ENCODE data around the gene WDR64. TPM values are rescaled to one million over a fixed set of nuclear protein-coding genes. Genes with fewer than 3 reads are reported as not detected.

Gene WDR64
- total and polyA plus RNA-seq, 4 donors = 0.02 to 0.70 (median 0.17) TPM

- TF ChIP-seq, protein P1, sequence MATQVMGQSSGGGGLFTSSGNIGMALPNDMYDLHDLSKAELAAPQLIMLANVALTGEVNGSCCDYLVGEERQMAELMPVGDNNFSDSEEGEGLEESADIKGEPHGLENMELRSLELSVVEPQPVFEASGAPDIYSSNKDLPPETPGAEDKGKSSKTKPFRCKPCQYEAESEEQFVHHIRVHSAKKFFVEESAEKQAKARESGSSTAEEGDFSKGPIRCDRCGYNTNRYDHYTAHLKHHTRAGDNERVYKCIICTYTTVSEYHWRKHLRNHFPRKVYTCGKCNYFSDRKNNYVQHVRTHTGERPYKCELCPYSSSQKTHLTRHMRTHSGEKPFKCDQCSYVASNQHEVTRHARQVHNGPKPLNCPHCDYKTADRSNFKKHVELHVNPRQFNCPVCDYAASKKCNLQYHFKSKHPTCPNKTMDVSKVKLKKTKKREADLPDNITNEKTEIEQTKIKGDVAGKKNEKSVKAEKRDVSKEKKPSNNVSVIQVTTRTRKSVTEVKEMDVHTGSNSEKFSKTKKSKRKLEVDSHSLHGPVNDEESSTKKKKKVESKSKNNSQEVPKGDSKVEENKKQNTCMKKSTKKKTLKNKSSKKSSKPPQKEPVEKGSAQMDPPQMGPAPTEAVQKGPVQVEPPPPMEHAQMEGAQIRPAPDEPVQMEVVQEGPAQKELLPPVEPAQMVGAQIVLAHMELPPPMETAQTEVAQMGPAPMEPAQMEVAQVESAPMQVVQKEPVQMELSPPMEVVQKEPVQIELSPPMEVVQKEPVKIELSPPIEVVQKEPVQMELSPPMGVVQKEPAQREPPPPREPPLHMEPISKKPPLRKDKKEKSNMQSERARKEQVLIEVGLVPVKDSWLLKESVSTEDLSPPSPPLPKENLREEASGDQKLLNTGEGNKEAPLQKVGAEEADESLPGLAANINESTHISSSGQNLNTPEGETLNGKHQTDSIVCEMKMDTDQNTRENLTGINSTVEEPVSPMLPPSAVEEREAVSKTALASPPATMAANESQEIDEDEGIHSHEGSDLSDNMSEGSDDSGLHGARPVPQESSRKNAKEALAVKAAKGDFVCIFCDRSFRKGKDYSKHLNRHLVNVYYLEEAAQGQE (IDR thresholded peaks at IDR 0.05) = peak; percentile 91
- peak; percentile 54 to 61 for TF ChIP-seq HNF4A (conservative IDR thresholded peaks at IDR 0.05)
- TF ChIP-seq NR2F2 (IDR thresholded peaks at IDR 0.05) = no peak
- TF ChIP-seq RXRA (IDR thresholded peaks at IDR 0.05) = peak in 1 of 2 donors; percentile 69
- TF ChIP-seq GABPA (IDR thresholded peaks at IDR 0.05 in 1 of 2, conservative IDR thresholded peaks at IDR 0.05 in 1 of 2) = no peak
- TF ChIP-seq YY1 (IDR thresholded peaks at IDR 0.05) = peak; percentile 98
- TF ChIP-seq ATF3 (IDR thresholded peaks at IDR 0.05) = peak; percentile 64
- peak; percentile 50 for TF ChIP-seq TAF1 (conservative IDR thresholded peaks at IDR 0.05)
- TF ChIP-seq MAX (IDR thresholded peaks at IDR 0.05) = no peak
- no peak for TF ChIP-seq EGR1 (IDR thresholded peaks at IDR 0.05; ENCODE audit: low read depth in 2 of 2)
- peak; percentile 82 for TF ChIP-seq SP1 (IDR thresholded peaks at IDR 0.05)
- peak; percentile 57 for TF ChIP-seq FOXA1 (IDR thresholded peaks at IDR 0.05)
- TF ChIP-seq JUND (IDR thresholded peaks at IDR 0.05) = peak; percentile 54 to 81
- TF ChIP-seq CTCF (IDR thresholded peaks at IDR 0.05; ENCODE audit: low read depth, low read length, missing input control) = no peak
- peak; percentile 42 to 43 for TF ChIP-seq RAD21 (IDR thresholded peaks at IDR 0.05)
- TF ChIP-seq HNF4G (IDR thresholded peaks at IDR 0.05) = peak; percentile 22
- peak; percentile 39 for TF ChIP-seq FOXA2 (IDR thresholded peaks at IDR 0.05)
- peak; percentile 17 for TF ChIP-seq ZBTB33 (IDR thresholded peaks at IDR 0.05)
- Histone ChIP-seq H3K9ac (ENCODE audit: low read depth in 1 of 2, low read length in 2 of 2) (no peak overlapping the region), H3K36me3 (ENCODE audit: control insufficient read depth in 4 of 4, insufficient read depth in 3 of 4, low read depth in 1 of 4, low read length in 3 of 4) (no peaks in the 10 kb centered on the region), H3K27me3 (ENCODE audit: control insufficient read depth in 4 of 4, insufficient read depth in 4 of 4, low read length in 3 of 4) (no peaks in the 10 kb centered on the region), H3K9me3 (ENCODE audit: control insufficient read depth in 4 of 4, low read length in 3 of 4) (no peaks in the 10 kb centered on the region), H3K4me3 (ENCODE audit: low read depth in 1 of 3, low read length in 3 of 3) (peak overlapping the region in 1 of 3 donors; percentile 2), H3K27ac (ENCODE audit: low read depth in 1 of 2, low read length in 2 of 2) (peak overlapping the region; percentile 89 to 97), H3K4me1 (ENCODE audit: control insufficient read depth in 4 of 4, insufficient read depth in 4 of 4, low read length in 3 of 4) (peaks cover 6 to 27% (median 14%) of the 10 kb centered on the region in 4 donors)
- 33% methylated on average over 8 of the region's 8 CpGs for WGBS
- DNase-seq (ENCODE audit: low spot score) = no peak
These were observed 36.8 kb upstream of the WDR64 start for GRCh38 chr1:241615043-241615974.

Measured in liver (tissue), 9 donors.